A673 (cell line): Measurements from ENCODE around the gene TBC1D2B. TPM values are rescaled to one million over a fixed set of nuclear protein-coding genes. Genes with fewer than 3 reads are reported as not detected.

ENCODE experiments used
- BruUV-seq: library from RNA; stranded (reverse); fragments of 400-500 nt; replicated peaks from 2 replicates; lab custom pipeline; 2021; lab: Mats Ljungman, UMichigan
- CTCF ChIA-PET: fragments of 300-600 bp; sonication (Branson Sonifier 250); formaldehyde crosslinking; loops from one replicate; lab custom pipeline; 2022; ENCODE audit warnings: antibody characterized with exemption; lab: Charles Lee
- POLR2A ChIA-PET: fragments of 300-600 bp; sonication (Branson Sonifier 250); formaldehyde crosslinking; loops from one replicate; lab custom pipeline; 2022; ENCODE audit warnings: antibody characterized with exemption; ENCODE audit not compliant: low non-redundant PET; lab: Charles Lee
- DNase-seq: peaks from one replicate; pipeline ENCODE4 v3.0.0-alpha.2; 2015; ENCODE audit warnings: low spot score
- H3K27ac ChIP-seq: fragments of 200-600 bp; sonication (generic); 2 replicates; pipeline ENCODE4 v1.5.1; 2016; ENCODE audit warnings: mixed run types, low read depth, mild to moderate bottlenecking, mixed read lengths, antibody characterized with exemption, low read length; ENCODE audit not compliant: poor library complexity, severe bottlenecking
- H3K27me3 ChIP-seq: fragments of 200-600 bp; sonication (generic); replicated peaks from 2 replicates; pipeline ENCODE4 v1.6.1; 2017; ENCODE audit warnings: mixed run types, low read depth, mild to moderate bottlenecking, mixed read lengths, antibody characterized with exemption, low read length; ENCODE audit not compliant: insufficient read depth, poor library complexity
- H3K36me3 ChIP-seq: fragments of 200-600 bp; sonication (generic); 2 replicates; pipeline ENCODE4 v1.6.1; 2016; ENCODE audit warnings: mixed run types, mild to moderate bottlenecking, mixed read lengths, antibody characterized with exemption, low read length; ENCODE audit not compliant: insufficient read depth, poor library complexity, severe bottlenecking
- H3K4me1 ChIP-seq: fragments of 200-600 bp; sonication (generic); 2 replicates; pipeline ENCODE4 v1.6.1; 2017; ENCODE audit warnings: mixed run types, mild to moderate bottlenecking, mixed read lengths, antibody characterized with exemption, low read length; ENCODE audit not compliant: insufficient read depth, poor library complexity, severe bottlenecking
- H3K4me3 ChIP-seq: fragments of 200-600 bp; sonication (generic); 2 replicates; pipeline ENCODE4 v1.5.1; 2016; ENCODE audit warnings: low read depth, mixed run types, mild to moderate bottlenecking, mixed read lengths, low read length; ENCODE audit not compliant: poor library complexity, severe bottlenecking
- H3K9me3 ChIP-seq: fragments of 200-600 bp; sonication (generic); 2 replicates; pipeline ENCODE4 v1.6.1; 2016; ENCODE audit warnings: mixed run types, low read depth, mild to moderate bottlenecking, mixed read lengths, antibody characterized with exemption, low read length; ENCODE audit not compliant: poor library complexity, severe bottlenecking
- CTCF ChIP-seq: fragments of 300-800, 200-600 bp; sonication (generic); conservative IDR thresholded peaks from 2 replicates; pipeline ENCODE4 v1.5.1; 2017; ENCODE audit warnings: low read depth, mild to moderate bottlenecking, antibody characterized with exemption, low read length, moderate library complexity, mixed read lengths
- EZH2 ChIP-seq: fragments of 200-600 bp; sonication (generic); IDR thresholded peaks from 2 replicates; pipeline ENCODE4 v1.6.1; 2017; ENCODE audit warnings: borderline replicate concordance, low read depth, mild to moderate bottlenecking, mixed read lengths, antibody characterized with exemption, low read length; ENCODE audit not compliant: poor library complexity, severe bottlenecking
- intact Hi-C: fragments of 100-400 bp; cut with micrococcal nuclease; formaldehyde crosslinking; loops from one replicate; pipeline ENCODE4 v1.10.0; 2022; ENCODE audit not compliant: unreplicated experiment
- total RNA-seq: library from RNA; stranded (reverse); gene quantifications from 2 replicates; pipeline ENCODE4 v1.2.3, GENCODE V29; 2021

Gene TBC1D2B
- total RNA-seq, 1 experiment from 2014 or later, result 26.0 TPM

DNA sequence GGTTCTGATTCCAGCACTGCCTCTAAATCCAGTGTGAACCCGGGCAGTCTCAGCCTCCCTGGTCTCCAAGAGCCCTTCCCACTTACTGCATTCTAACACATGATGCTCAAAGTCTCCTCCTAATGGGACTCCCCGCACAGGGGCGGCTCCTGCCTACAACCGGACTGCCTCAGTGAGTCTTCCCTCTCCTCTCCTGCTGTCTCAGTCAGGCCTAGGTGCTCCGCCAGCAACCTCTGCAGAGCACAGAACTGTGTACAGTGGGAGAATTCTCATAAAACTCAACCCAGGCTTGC is 28.9 kb downstream of the TBC1D2B start:
- Histone ChIP-seq H3K27me3 (no peaks in the 10 kb centered on the region), H3K27ac (no peak overlapping the region), H3K4me3 (no peak overlapping the region), H3K4me1 (peaks cover 59% of the 10 kb centered on the region), H3K9me3 (no peaks in the 10 kb centered on the region), H3K36me3 (peaks cover 3% of the 10 kb centered on the region)
- intact Hi-C loops, result no loop called here
- TF ChIP-seq EZH2, result no peak
- TF ChIP-seq CTCF, result no peak
- ChIA-PET CTCF (no interaction called here), POLR2A (no interaction called here)
- no TSS peak for BruUV-seq
- DNase-seq, result no peak

DNA sequence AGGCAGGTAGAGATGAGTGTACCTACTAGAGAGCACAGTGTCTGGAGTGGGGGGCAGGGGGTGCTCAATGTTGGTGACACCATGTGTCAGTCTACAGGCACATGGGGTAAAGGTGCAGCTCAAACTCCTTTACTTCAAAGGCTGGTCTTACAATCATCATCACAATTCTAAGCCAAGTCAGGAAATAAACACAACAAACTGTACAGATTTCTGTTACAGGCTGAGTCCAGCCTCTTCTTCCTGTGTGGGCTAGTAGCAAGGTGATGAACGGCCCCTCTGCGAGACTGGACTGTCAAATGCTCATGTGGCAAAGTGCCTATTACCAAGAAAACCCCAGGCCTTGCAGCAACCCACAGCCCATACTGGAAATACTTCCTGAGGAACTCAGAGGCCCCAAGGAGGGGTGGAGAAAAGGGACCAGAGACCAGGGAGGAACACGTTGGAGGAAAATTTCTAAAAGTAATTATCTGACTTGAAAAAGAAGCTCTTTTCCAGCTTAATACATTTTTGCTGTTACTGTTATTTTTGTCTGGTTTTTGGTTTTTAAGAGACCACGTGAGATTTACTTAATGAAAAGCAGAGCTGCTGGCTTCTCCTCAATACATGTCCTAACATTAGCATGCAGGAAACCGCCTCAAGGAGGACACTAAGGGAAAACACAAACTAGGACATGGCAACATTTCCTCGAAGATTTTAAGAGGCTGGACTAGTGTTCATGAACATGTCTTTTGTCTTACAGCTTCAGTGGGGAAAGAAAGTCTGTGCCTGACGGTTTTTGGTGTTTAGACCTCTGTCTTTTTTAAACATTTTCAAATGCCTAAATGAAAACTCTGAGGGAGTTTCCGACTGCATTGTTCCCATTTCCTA is 29.5 kb downstream of the TBC1D2B start:
- peaks cover 7% of the 10 kb centered on the region for H3K36me3 ChIP-seq
- BruUV-seq, result no TSS peak
- H3K4me3 ChIP-seq, result no peak overlapping the region
- no peaks in the 10 kb centered on the region for H3K9me3 ChIP-seq
- POLR2A ChIA-PET, result interaction anchor here (1.1 kb wide), 1 partner anchor 14 kb away, joined by 3 read pairs; no protein-coding TSS in a partner anchor
- DNase-seq, result no peak
- no peaks in the 10 kb centered on the region for H3K27me3 ChIP-seq
- peaks cover 56% of the 10 kb centered on the region for H3K4me1 ChIP-seq
- no peak for TF ChIP-seq CTCF
- TF ChIP-seq EZH2, result no peak
- H3K27ac ChIP-seq, result peak overlapping the region; percentile 49
- CTCF ChIA-PET, result no interaction called here
- intact Hi-C loops, result no loop called here

GRCh38 chr15:78046796-78047341 is 30.6 kb downstream of the TBC1D2B start:
- Histone ChIP-seq H3K9me3 (no peaks in the 10 kb centered on the region), H3K27me3 (no peaks in the 10 kb centered on the region), H3K4me3 (no peak overlapping the region), H3K27ac (no peak overlapping the region), H3K36me3 (peaks cover 7% of the 10 kb centered on the region), H3K4me1 (peaks cover 45% of the 10 kb centered on the region)
- intact Hi-C loops, result no loop called here
- BruUV-seq, result no TSS peak
- TF ChIP-seq CTCF (no peak), EZH2 (no peak)
- ChIA-PET CTCF (no interaction called here), POLR2A (interaction anchor here (1.1 kb wide), 1 partner anchor 15 kb away, joined by 3 read pairs; no protein-coding TSS in a partner anchor)
- DNase-seq, result no peak
